IMR-90 (cell line): Measurements from ENCODE around the gene CERS6.

Experiments used
- CTCF ChIP-seq: conservative IDR thresholded peaks from 2 replicates; pipeline ENCODE4 v1.5.1; 2012; ENCODE audit warnings: mild to moderate bottlenecking, low read depth, low read length, improper control_type of control experiment
- USF2 ChIP-seq: fragments of 150-350 bp; IDR thresholded peaks from 2 replicates; pipeline ENCODE4 v1.6.1; 2017; ENCODE audit warnings: mild to moderate bottlenecking, antibody characterized with exemption, low read length, low read depth

- TF ChIP-seq CTCF, result no peak
- TF ChIP-seq USF2, result no peak
Measured at GRCh38 chr2:168449419-168449818, 6.7 kb upstream of the CERS6 start.
